GM18873 (cell line): ENCODE results near the gene SEPTIN5.
"Not testable (repeated sequence)": the region's sequence is repeated elsewhere in the genome, so short reads cannot be mapped to it uniquely, and the experiment has no call there.

ENCODE experiments used
- ATAC-seq: cut with Tn5 transposase; IDR thresholded peaks from one replicate; pipeline ENCODE4 v1.9.1; 2021; ENCODE audit warnings: mild to moderate bottlenecking, moderate library complexity, moderate number of reproducible peaks; ENCODE audit not compliant: unreplicated experiment, low FRiP score

Gene SEPTIN5

GRCh38 chr22:19719050-19719482 lies 4.8 kb downstream of the SEPTIN5 start:
- ATAC-seq = no peak

- ATAC-seq = no peak
These were observed 5.3 kb downstream of the SEPTIN5 start for GRCh38 chr22:19719488-19720021.

GRCh38 chr22:19720150-19720827 lies 6.0 kb downstream of the SEPTIN5 start:
- no peak for ATAC-seq

GRCh38 chr22:19720999-19721329 lies 6.7 kb downstream of the SEPTIN5 start:
- no peak for ATAC-seq

GRCh38 chr22:19721330-19722177 lies 7.3 kb downstream of the SEPTIN5 start:
- ATAC-seq = no peak

GRCh38 chr22:19722178-19722981 lies 8.1 kb downstream of the SEPTIN5 start:
- no peak for ATAC-seq

- ATAC-seq = no peak
These were observed 8.6 kb downstream of the SEPTIN5 start for GRCh38 chr22:19722982-19723231.

GRCh38 chr22:19723232-19723982 lies 9.1 kb downstream of the SEPTIN5 start, which contains the start of gene GP1BB:
Gene GP1BB (plus strand): TSS chr22:19723539. CDS start chr22:19723570, 31 bp downstream.
- no peak for ATAC-seq

- no peak for ATAC-seq
These were observed 9.9 kb downstream of the SEPTIN5 start for GRCh38 chr22:19723983-19724827.

- no peak for ATAC-seq
These were observed 10.8 kb downstream of the SEPTIN5 start for GRCh38 chr22:19724927-19725661.

- ATAC-seq = not testable (repeated sequence)
These were observed 11.9 kb downstream of the SEPTIN5 start for GRCh38 chr22:19726064-19726788.

GRCh38 chr22:19727310-19728150 lies 13.2 kb downstream of the SEPTIN5 start:
- ATAC-seq = no peak

- no peak for ATAC-seq
These were observed 14.0 kb downstream of the SEPTIN5 start for GRCh38 chr22:19728271-19728670.

GRCh38 chr22:19728836-19729235 lies 14.5 kb downstream of the SEPTIN5 start:
- ATAC-seq = no peak

- no peak for ATAC-seq
These were observed 15.2 kb downstream of the SEPTIN5 start for GRCh38 chr22:19729507-19729906.

GRCh38 chr22:19730198-19730597 lies 15.9 kb downstream of the SEPTIN5 start:
- no peak for ATAC-seq

GRCh38 chr22:19730655-19731360 lies 16.5 kb downstream of the SEPTIN5 start:
- ATAC-seq = no peak
